GM19099 (cell line): Measurements from ENCODE around the gene C15orf61.

Experiments
- POLR2A ChIP-seq: IDR thresholded peaks from 3 replicates; pipeline ENCODE4 v1.6.1; 2011; ENCODE audit warnings: low read depth; ENCODE audit not compliant: insufficient read length; ENCODE audit errors: extremely low read depth

The C15orf61 gene

GRCh38 chr15:67531379-67531914 lies 10.5 kb downstream of the C15orf61 start:
- TF ChIP-seq POLR2A: no peak

GRCh38 chr15:67533873-67534272 lies 12.9 kb downstream of the C15orf61 start:
- no peak for TF ChIP-seq POLR2A

- TF ChIP-seq POLR2A: no peak
Measured at GRCh38 chr15:67534360-67534759, 13.4 kb downstream of the C15orf61 start.

GRCh38 chr15:67537771-67538170 lies 16.8 kb downstream of the C15orf61 start:
- no peak for TF ChIP-seq POLR2A

- TF ChIP-seq POLR2A: peak; percentile 76
Measured at GRCh38 chr15:67542420-67543347, 21.8 kb downstream of the C15orf61 start, which contains the start of gene MAP2K5. MAP2K5 (plus strand) TSS chr15:67542703; CDS start chr15:67543336, 633 bp downstream.

- no peak for TF ChIP-seq POLR2A
Measured at GRCh38 chr15:67543348-67543718, 22.4 kb downstream of the C15orf61 start.

- no peak for TF ChIP-seq POLR2A
Measured at GRCh38 chr15:67544475-67544874, 23.5 kb downstream of the C15orf61 start.

- TF ChIP-seq POLR2A: no peak
Measured at GRCh38 chr15:67545864-67546263, 24.9 kb downstream of the C15orf61 start.

- TF ChIP-seq POLR2A: no peak
Measured at GRCh38 chr15:67547064-67547463, 26.1 kb downstream of the C15orf61 start.

- no peak for TF ChIP-seq POLR2A
Measured at GRCh38 chr15:67547836-67548235, 26.9 kb downstream of the C15orf61 start.

GRCh38 chr15:67548236-67548852 lies 27.4 kb downstream of the C15orf61 start:
- TF ChIP-seq POLR2A: no peak

- no peak for TF ChIP-seq POLR2A
Measured at GRCh38 chr15:67548862-67549651, 28.1 kb downstream of the C15orf61 start.

GRCh38 chr15:67549736-67550135 lies 28.8 kb downstream of the C15orf61 start:
- no peak for TF ChIP-seq POLR2A

- no peak for TF ChIP-seq POLR2A
Measured at GRCh38 chr15:67550522-67550921, 29.6 kb downstream of the C15orf61 start.

- TF ChIP-seq POLR2A: no peak
Measured at GRCh38 chr15:67551207-67551743, 30.3 kb downstream of the C15orf61 start.
